BJ (cell line): ENCODE data around the gene EARS2. TPM values are rescaled to one million over a fixed set of nuclear protein-coding genes. Genes with fewer than 3 reads are reported as not detected.

Experiments
- CTCF ChIA-PET: fragments of 350-600 bp; formaldehyde crosslinking; extraction: SDS; loops from one replicate; lab custom pipeline; 2021; ENCODE audit warnings: antibody characterized with exemption, inconsistent platforms; lab: Yijun Ruan, JAX
- POLR2A ChIA-PET: fragments of 300-600 bp; sonication (Branson Sonifier 250); formaldehyde crosslinking; extraction: SDS; loops from one replicate; lab custom pipeline; 2021; ENCODE audit warnings: antibody characterized with exemption; lab: Charles Lee
- DNase-seq: peaks from one replicate; pipeline ENCODE4 v3.0.0-alpha.2; 2011; ENCODE audit warnings: low read depth
- H3K27me3 ChIP-seq: 2 replicates; pipeline ENCODE4 v1.6.0; 2011; ENCODE audit warnings: low read length; ENCODE audit not compliant: control insufficient read depth, insufficient read depth
- H3K36me3 ChIP-seq: 2 replicates; pipeline ENCODE4 v1.5.1; 2011; ENCODE audit warnings: low read length; ENCODE audit not compliant: control insufficient read depth, insufficient read depth
- H3K4me3 ChIP-seq: 2 replicates; pipeline ENCODE4 v1.5.1; 2011; ENCODE audit warnings: low read depth, mild to moderate bottlenecking, control low read depth, low read length
- polyA plus RNA-seq: library from polyadenylated mRNA; depleted of rRNA; stranded (reverse); fragments of >200 nt; gene quantifications from 2 replicates; pipeline ENCODE4 v1.2.3, GENCODE V29; 2011
- TF ChIP-seq, protein P1 (sequence below): IDR thresholded peaks from 2 replicates; pipeline ENCODE4 v1.5.1; 2011; ENCODE audit warnings: low read depth, mild to moderate bottlenecking, control low read depth, inconsistent platforms, low read length, moderate library complexity; ENCODE audit not compliant: insufficient read depth

The EARS2 gene
- polyA plus RNA-seq, 1 experiment = 28.8 TPM

- TF ChIP-seq, protein P1, sequence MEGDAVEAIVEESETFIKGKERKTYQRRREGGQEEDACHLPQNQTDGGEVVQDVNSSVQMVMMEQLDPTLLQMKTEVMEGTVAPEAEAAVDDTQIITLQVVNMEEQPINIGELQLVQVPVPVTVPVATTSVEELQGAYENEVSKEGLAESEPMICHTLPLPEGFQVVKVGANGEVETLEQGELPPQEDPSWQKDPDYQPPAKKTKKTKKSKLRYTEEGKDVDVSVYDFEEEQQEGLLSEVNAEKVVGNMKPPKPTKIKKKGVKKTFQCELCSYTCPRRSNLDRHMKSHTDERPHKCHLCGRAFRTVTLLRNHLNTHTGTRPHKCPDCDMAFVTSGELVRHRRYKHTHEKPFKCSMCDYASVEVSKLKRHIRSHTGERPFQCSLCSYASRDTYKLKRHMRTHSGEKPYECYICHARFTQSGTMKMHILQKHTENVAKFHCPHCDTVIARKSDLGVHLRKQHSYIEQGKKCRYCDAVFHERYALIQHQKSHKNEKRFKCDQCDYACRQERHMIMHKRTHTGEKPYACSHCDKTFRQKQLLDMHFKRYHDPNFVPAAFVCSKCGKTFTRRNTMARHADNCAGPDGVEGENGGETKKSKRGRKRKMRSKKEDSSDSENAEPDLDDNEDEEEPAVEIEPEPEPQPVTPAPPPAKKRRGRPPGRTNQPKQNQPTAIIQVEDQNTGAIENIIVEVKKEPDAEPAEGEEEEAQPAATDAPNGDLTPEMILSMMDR = no peak
- Histone ChIP-seq H3K36me3 (peaks cover 2% of the 10 kb centered on the region; the same call in 1 of the 2 replicates), H3K27me3 (no peaks in the 10 kb centered on the region), H3K4me3 (no peak overlapping the region)
- no peak for DNase-seq
- CTCF ChIA-PET = no interaction called here
- POLR2A ChIA-PET = no interaction called here
Measured at GRCh38 chr16:23499801-23500200, 57.3 kb downstream of the EARS2 start.

DNA sequence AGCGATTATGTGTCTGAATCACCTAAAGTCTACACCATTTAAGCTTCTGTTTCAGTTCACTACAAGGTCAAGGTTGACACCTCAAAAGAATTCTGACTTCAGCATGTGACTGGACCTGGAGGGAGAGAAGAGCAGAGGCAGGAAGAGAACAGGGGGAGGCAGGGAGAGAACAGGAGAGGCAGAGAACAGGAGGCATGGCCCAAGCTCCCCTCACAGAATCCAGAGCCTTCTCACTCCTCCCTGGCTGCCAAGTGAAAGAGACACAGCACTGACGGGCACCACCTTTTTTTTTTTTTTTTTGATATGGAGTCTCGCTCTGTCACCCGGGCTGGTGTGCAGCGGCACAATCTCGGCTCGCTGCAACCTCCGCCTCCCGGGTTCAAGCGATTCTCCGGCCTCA lies 58.3 kb downstream of the EARS2 start:
- H3K27me3 ChIP-seq = no peaks in the 10 kb centered on the region
- H3K36me3 ChIP-seq = peaks cover 8% of the 10 kb centered on the region
- ChIA-PET POLR2A (no interaction called here), CTCF (interaction anchor here (1.7 kb wide), 1 partner anchor 11 kb away, joined by 4 read pairs; no protein-coding TSS in a partner anchor)
- no peak for DNase-seq
- TF ChIP-seq, protein P1 = no peak
- no peak overlapping the region for H3K4me3 ChIP-seq

GRCh38 chr16:23497543-23497868 lies 59.6 kb downstream of the EARS2 start:
- no peak overlapping the region for H3K4me3 ChIP-seq
- CTCF ChIA-PET = no interaction called here
- TF ChIP-seq, protein P1 = no peak
- DNase-seq = no peak
- peaks cover 14% of the 10 kb centered on the region for H3K36me3 ChIP-seq
- POLR2A ChIA-PET = no interaction called here
- no peaks in the 10 kb centered on the region for H3K27me3 ChIP-seq

DNA sequence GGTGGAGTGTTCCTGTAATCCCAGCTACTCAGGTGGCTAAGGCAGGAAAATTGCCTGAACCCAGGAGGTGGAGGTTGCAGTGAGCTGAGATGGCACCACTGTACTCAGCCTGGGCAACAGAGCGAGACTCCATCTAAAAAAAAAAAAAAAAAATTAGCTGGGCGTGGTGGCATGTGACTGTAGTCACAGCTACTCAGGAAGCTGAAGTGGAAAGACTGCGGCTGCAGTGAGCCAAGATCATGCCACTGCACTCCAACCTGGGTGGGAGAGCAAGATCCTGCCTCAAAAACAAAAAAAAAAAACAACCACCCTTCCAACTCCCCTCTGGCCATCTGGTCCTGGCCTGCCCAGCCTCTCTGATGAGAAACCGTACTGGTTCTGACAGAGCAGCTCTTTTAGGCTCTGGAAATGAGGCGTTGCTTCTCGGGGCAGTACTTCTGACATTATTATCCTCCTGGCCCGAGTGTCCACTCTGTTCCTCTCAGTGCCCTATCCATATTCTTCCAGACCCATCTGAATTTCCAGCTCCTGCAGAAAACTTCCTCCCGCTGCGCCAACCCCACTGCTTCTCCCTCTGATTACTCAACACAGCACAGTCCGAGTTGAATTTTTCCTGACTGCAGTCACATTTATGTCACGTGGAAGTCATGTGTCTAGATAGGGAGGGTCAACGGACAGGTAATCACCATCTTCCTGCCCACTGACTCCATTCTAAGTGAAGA lies 60.2 kb downstream of the EARS2 start:
- peaks cover 14% of the 10 kb centered on the region for H3K36me3 ChIP-seq
- peak; percentile 21 for DNase-seq
- H3K4me3 ChIP-seq = no peak overlapping the region
- TF ChIP-seq, protein P1 = no peak
- POLR2A ChIA-PET = interaction anchor here (0.5 kb wide), 1 partner anchor 41 kb away, joined by 3 read pairs; no protein-coding TSS in a partner anchor
- CTCF ChIA-PET = interaction anchor here (1.4 kb wide), 1 partner anchor 23 kb away, joined by 5 read pairs; no protein-coding TSS in a partner anchor
- H3K27me3 ChIP-seq = no peaks in the 10 kb centered on the region

DNA sequence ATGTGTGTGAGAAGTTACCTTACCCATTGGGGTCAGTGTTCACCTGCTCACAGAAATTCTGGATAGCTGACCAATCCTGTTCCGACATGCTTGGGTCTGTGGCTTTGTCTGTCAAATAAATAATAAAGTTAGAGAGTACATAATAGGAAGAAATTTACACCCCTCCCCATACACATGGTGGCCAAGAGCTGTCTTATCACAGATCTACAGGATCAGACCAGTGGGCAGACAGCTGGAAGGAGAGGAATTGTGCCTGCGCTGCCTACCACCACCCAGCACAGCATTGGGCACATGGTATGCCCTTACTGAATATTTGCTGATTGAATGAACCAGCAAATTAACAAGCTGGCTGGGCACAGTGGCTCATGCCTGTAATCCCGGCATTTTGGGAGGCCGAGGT lies 61.5 kb downstream of the EARS2 start:
- H3K4me3 ChIP-seq = no peak overlapping the region
- ChIA-PET POLR2A (no interaction called here), CTCF (interaction anchor here (1.1 to 1.4 kb wide), 2 partner anchors 9 to 21 kb away, joined by 4 to 5 read pairs; no protein-coding TSS in a partner anchor)
- no peaks in the 10 kb centered on the region for H3K27me3 ChIP-seq
- TF ChIP-seq, protein P1 = no peak
- peaks cover 16% of the 10 kb centered on the region for H3K36me3 ChIP-seq
- no peak for DNase-seq
